IMR-90 (cell line): ENCODE measurements around the gene ZNG1B. TPM values are rescaled to one million over a fixed set of nuclear protein-coding genes. Genes with fewer than 3 reads are reported as not detected.
"Not testable (repeated sequence)": the region's sequence is repeated elsewhere in the genome, so short reads cannot be mapped to it uniquely, and the experiment has no call there.

Experiments
- ATAC-seq: fragments of 200-7000 bp; cut with Tn5 transposase; 2 replicates; pipeline ENCODE4 v1.9.1; 2020; ENCODE audit warnings: low read depth, mild to moderate bottlenecking, moderate library complexity
- BruUV-seq: library from RNA; stranded (reverse); fragments of 400-500 nt; replicated peaks from 2 replicates; lab custom pipeline; 2021; lab: Mats Ljungman, UMichigan
- CTCF ChIA-PET: fragments of 300-600 bp; formaldehyde crosslinking; extraction: SDS; loops from one replicate; lab custom pipeline; 2021; ENCODE audit warnings: antibody characterized with exemption; lab: Yijun Ruan, JAX
- POLR2A ChIA-PET: fragments of 300-600 bp; sonication (Branson Sonifier 250); formaldehyde crosslinking; loops from one replicate; lab custom pipeline; 2022; ENCODE audit warnings: antibody characterized with exemption; ENCODE audit not compliant: unreplicated experiment; lab: Charles Lee
- DNase-seq: peaks from one replicate; pipeline ENCODE4 v3.0.0; 2013
- H2AFZ ChIP-seq: replicated peaks from 2 replicates; pipeline ENCODE3; 2013; ENCODE audit warnings: low read length, mild to moderate bottlenecking; ENCODE audit not compliant: poor library complexity
- H2AK5ac ChIP-seq: 2 replicates; pipeline ENCODE4 v1.6.1; 2013; ENCODE audit warnings: low read depth, low read length, inconsistent platforms
- H2AK9ac ChIP-seq: replicated peaks from 2 replicates; pipeline ENCODE3; 2013; ENCODE audit warnings: mild to moderate bottlenecking, low read depth, low read length, moderate library complexity; ENCODE audit not compliant: poor library complexity
- H2BK120ac ChIP-seq: 2 replicates; pipeline ENCODE4 v1.6.1; 2013; ENCODE audit warnings: low read depth, low read length, inconsistent platforms
- H2BK15ac ChIP-seq: 3 replicates; pipeline ENCODE4 v1.6.1; 2013; ENCODE audit warnings: low read depth, low read length, inconsistent platforms
- H2BK20ac ChIP-seq: 2 replicates; pipeline ENCODE4 v1.6.1; 2013; ENCODE audit warnings: low read depth, mild to moderate bottlenecking, inconsistent platforms, low read length, moderate library complexity
- H2BK5ac ChIP-seq: 2 replicates; pipeline ENCODE4 v1.6.1; 2013; ENCODE audit warnings: mild to moderate bottlenecking, low read depth, low read length, inconsistent platforms; ENCODE audit not compliant: poor library complexity, severe bottlenecking
- H3K14ac ChIP-seq: replicated peaks from 2 replicates; pipeline ENCODE4 v1.6.1; 2013; ENCODE audit warnings: low read depth, low read length, inconsistent platforms
- H3K18ac ChIP-seq: 2 replicates; pipeline ENCODE4 v1.6.1; 2013; ENCODE audit warnings: low read depth, low read length, control low read depth
- H3K23ac ChIP-seq: 2 replicates; pipeline ENCODE4 v1.6.1; 2013; ENCODE audit warnings: low read depth, low read length, inconsistent platforms
- H3K27ac ChIP-seq: 2 replicates; pipeline ENCODE4 v1.5.1; 2013; ENCODE audit warnings: mild to moderate bottlenecking, control low read depth, low read length; ENCODE audit not compliant: insufficient read depth
- H3K27me3 ChIP-seq: 2 replicates; pipeline ENCODE4 v1.6.1; 2013; ENCODE audit warnings: low read length; ENCODE audit not compliant: control insufficient read depth, insufficient read depth
- H3K36me3 ChIP-seq: 2 replicates; pipeline ENCODE4 v1.6.1; 2013; ENCODE audit warnings: low read length, mixed read lengths; ENCODE audit not compliant: control insufficient read depth, insufficient read depth
- H3K4ac ChIP-seq: 2 replicates; pipeline ENCODE4 v1.6.1; 2013; ENCODE audit warnings: low read depth, low read length, inconsistent platforms
- H3K4me1 ChIP-seq: 2 replicates; pipeline ENCODE4 v1.6.1; 2013; ENCODE audit warnings: low read length, mixed read lengths; ENCODE audit not compliant: control insufficient read depth, insufficient read depth
- H3K4me2 ChIP-seq: 2 replicates; pipeline ENCODE4 v1.6.1; 2013; ENCODE audit warnings: low read depth, mild to moderate bottlenecking, control low read depth, low read length, moderate library complexity
- H3K4me3 ChIP-seq: 2 replicates; pipeline ENCODE4 v1.5.1; 2013; ENCODE audit warnings: low read depth, mild to moderate bottlenecking, control low read depth, low read length, moderate library complexity; ENCODE audit not compliant: insufficient read depth
- H3K56ac ChIP-seq: 2 replicates; pipeline ENCODE4 v1.6.1; 2013; ENCODE audit warnings: low read length, inconsistent platforms; ENCODE audit not compliant: insufficient read depth; ENCODE audit errors: extremely low read depth
- H3K79me1 ChIP-seq, 2 experiments: 2 replicates each; pipeline ENCODE4 v1.6.1; 2013; ENCODE audit warnings: low read length in 2 of 2, inconsistent platforms in 1 of 2, low read depth in 1 of 2
- H3K9ac ChIP-seq: 2 replicates; pipeline ENCODE4 v1.6.1; 2013; ENCODE audit warnings: low read depth, low read length, control low read depth
- H3K9me1 ChIP-seq: 2 replicates; pipeline ENCODE4 v1.6.1; 2013; ENCODE audit warnings: low read length, inconsistent platforms; ENCODE audit not compliant: insufficient read depth
- H3K9me3 ChIP-seq: 2 replicates; pipeline ENCODE4 v1.6.1; 2013; ENCODE audit warnings: low read length; ENCODE audit not compliant: control insufficient read depth, insufficient read depth
- H4K20me1 ChIP-seq: 2 replicates; pipeline ENCODE4 v1.6.1; 2013; ENCODE audit warnings: low read length, inconsistent platforms; ENCODE audit not compliant: insufficient read depth
- H4K5ac ChIP-seq: 2 replicates; pipeline ENCODE4 v1.6.1; 2013; ENCODE audit warnings: mild to moderate bottlenecking, low read depth, low read length, control low read depth
- H4K8ac ChIP-seq, 2 experiments: 2 replicates each; pipeline ENCODE4 v1.6.1; 2013; ENCODE audit warnings: low read depth in 2 of 2, low read length in 2 of 2, control low read depth in 1 of 2, inconsistent platforms in 1 of 2
- H4K91ac ChIP-seq: 2 replicates; pipeline ENCODE4 v1.6.1; 2013; ENCODE audit warnings: low read depth, low read length, inconsistent platforms; ENCODE audit not compliant: insufficient read depth
- WGBS, 2 experiments: methylation state at CpG; one replicate each; pipeline versions ENCODE4 v1.1.5 to v1.1.7; 2013; ENCODE audit warnings: missing lambda C conversion rate in 2 of 2; ENCODE audit not compliant: insufficient read length in 1 of 2; ENCODE audit errors: extremely low coverage in 2 of 2; 5-methylcytosine and 5-hydroxymethylcytosine counted together
- dilution Hi-C: fragments of 300-500 bp; cut with HindIII; formaldehyde crosslinking; loops from one replicate; pipeline ENCODE4 v1.14.3; 2018; ENCODE audit warnings: low sequenced_read_pairs; ENCODE audit not compliant: unreplicated experiment
- in situ Hi-C: fragments of 300-500 bp; cut with MboI; formaldehyde crosslinking; loops from 3 replicates; pipeline ENCODE4 v1.14.3; 2019; ENCODE audit warnings: low sequenced_read_pairs, inconsistent platforms, mixed read lengths
- intact Hi-C: fragments of 100-400 bp; cut with micrococcal nuclease; formaldehyde crosslinking; loops from 2 replicates; pipeline ENCODE4 v1.10.0; 2022
- polyA plus RNA-seq, 3 experiments: library from polyadenylated mRNA; depleted of rRNA; stranded (reverse); fragments of >200 nt; gene quantifications; 2 replicates each; pipeline ENCODE4 v1.2.3, GENCODE V29; 2012; ENCODE audit warnings: low replicate concordance in 1 of 3
- total RNA-seq: library from RNA; depleted of rRNA; stranded (reverse); fragments of >200 nt; gene quantifications from 2 replicates; pipeline ENCODE4 v1.2.3, GENCODE V29; 2012

The ZNG1B gene
- total and polyA plus RNA-seq, 2 of the 4 experiments (the other 2 are of a cell fraction), result 7.0 to 11.2 TPM

GRCh38 chr2:113527350-113528045 lies 90.0 kb downstream of the ZNG1B start:
- H2AK5ac ChIP-seq, CTCF ChIA-PET, H2AK9ac ChIP-seq, H2BK120ac ChIP-seq, H3K27ac ChIP-seq, H4K8ac ChIP-seq, H2BK20ac ChIP-seq, H2BK5ac ChIP-seq, dilution Hi-C loops, H3K79me1 ChIP-seq, DNase-seq, BruUV-seq, intact Hi-C loops, in situ Hi-C loops, H3K56ac ChIP-seq, H3K4me3 ChIP-seq, H3K36me3 ChIP-seq, H3K14ac ChIP-seq, H2AFZ ChIP-seq, H3K9me3 ChIP-seq, H3K23ac ChIP-seq, H3K4ac ChIP-seq, H3K9ac ChIP-seq, H3K18ac ChIP-seq, H3K4me1 ChIP-seq, H4K91ac ChIP-seq, H4K5ac ChIP-seq, H3K27me3 ChIP-seq, H3K9me1 ChIP-seq, H2BK15ac ChIP-seq, H4K20me1 ChIP-seq, POLR2A ChIA-PET: not testable (repeated sequence)
- H3K4me2 ChIP-seq, result peak overlapping the region; percentile 21; the same call in 1 of the 2 replicates
- ATAC-seq, result peak; percentile 99
- no CpG with 5 or more reads among the region's 12 CpGs for WGBS, 2 experiments

- H2BK20ac ChIP-seq, H3K56ac ChIP-seq, H3K79me1 ChIP-seq, in situ Hi-C loops, H3K4me3 ChIP-seq, H2BK120ac ChIP-seq, H3K18ac ChIP-seq, H2AFZ ChIP-seq, H2AK5ac ChIP-seq, H4K91ac ChIP-seq, POLR2A ChIA-PET, H4K20me1 ChIP-seq, dilution Hi-C loops, H2BK15ac ChIP-seq, H2BK5ac ChIP-seq, CTCF ChIA-PET, H4K5ac ChIP-seq, H3K4me2 ChIP-seq, H4K8ac ChIP-seq, intact Hi-C loops, H3K4me1 ChIP-seq, H3K9ac ChIP-seq, BruUV-seq, H3K14ac ChIP-seq, ATAC-seq, H3K36me3 ChIP-seq, H3K9me1 ChIP-seq, H3K23ac ChIP-seq, H3K27me3 ChIP-seq, H3K27ac ChIP-seq, H2AK9ac ChIP-seq, H3K9me3 ChIP-seq, DNase-seq, H3K4ac ChIP-seq: not testable (repeated sequence)
- WGBS, 2 experiments, result no CpG with 5 or more reads among the region's 5 CpGs
Measured at GRCh38 chr2:113528126-113528525, 90.6 kb downstream of the ZNG1B start.
